NCI-H146 (cell line): Measurements from ENCODE around the gene PGF.

ENCODE experiments used
- DNase-seq: peaks from one replicate; lab custom pipeline; 2025; lab: John Stamatoyannopoulos, UW

The PGF gene

DNA sequence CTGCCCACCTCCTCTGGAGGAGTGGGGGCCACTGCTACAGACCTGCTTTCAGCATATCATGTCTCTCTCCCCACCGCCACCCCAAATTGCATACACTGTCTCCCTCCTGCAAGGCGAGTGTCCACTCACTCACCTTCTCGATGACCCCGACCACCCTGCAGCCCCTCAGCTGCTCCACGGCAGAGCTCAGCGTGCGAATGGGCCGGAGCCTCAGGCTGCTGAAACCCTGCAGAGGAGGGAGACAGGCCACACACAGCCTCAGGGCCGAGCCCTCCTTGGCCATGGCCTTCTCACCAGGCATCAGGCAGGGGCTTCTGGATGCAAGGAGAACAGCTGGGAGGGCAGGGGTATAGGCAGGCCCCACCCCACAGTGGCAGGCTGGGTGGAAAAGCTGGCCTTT, 37.0 kb downstream of the PGF start:
- DNase-seq, result no peak

DNA sequence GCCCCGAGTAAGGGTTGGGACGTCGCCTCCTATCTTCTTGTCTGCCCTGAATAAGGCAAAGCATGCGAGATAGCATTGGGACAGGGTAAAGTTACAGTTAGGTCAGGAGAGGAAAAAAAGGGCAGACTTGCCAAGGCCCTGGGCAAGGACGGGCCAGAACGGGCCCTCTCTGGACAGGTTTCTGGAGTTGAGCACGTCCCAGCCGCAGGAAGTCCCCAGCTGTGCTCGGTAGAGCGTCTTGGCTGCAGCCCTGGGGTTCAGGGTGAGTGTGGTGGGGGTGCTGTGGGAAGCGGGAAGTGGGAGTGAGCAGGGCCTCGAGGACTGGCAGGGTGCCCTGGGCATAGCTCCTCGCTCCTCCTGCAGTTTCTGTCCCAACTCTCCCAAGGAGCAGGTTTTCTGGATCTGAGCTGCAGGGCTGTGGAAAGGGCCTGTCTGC, 37.7 kb downstream of the PGF start:
- no peak for DNase-seq

DNA sequence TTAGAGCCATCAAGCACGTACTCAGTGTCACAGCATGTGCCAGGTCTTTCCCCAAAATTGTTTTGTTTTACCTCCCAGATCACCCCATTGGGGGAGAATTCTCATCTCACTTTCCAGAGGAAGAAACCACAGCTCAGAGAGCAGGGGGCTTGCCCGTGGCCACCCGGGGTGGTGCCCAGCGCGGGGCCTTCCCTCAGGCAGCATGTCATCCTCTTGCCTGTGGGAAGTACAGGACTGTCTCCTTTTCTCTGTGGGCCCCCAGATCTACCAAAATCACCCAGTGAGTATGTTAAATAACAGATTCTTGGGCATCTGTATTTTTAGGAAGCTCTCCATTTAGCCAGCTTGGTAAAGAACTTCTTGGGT, 38.2 kb downstream of the PGF start:
- no peak for DNase-seq

DNA sequence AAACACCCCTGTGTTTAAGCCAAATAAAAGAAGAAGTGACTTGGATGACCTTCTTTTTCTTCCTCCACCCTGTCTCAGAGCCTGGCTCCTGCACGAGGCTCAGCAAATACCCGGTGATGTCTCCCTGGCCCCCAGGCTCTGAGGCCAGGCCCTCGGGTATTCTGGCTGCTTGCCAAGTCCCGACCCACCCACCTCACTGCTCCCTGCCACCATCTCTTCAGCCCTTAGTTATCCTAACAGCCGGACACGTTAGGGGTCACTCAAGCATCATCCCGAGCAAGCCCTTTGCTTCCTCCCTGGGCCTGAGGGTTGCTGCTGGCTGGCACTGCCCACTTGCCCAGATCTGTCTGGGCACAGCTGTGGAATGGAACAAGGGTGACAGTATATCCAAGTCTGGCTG, 39.6 kb downstream of the PGF start:
- no peak for DNase-seq

DNA sequence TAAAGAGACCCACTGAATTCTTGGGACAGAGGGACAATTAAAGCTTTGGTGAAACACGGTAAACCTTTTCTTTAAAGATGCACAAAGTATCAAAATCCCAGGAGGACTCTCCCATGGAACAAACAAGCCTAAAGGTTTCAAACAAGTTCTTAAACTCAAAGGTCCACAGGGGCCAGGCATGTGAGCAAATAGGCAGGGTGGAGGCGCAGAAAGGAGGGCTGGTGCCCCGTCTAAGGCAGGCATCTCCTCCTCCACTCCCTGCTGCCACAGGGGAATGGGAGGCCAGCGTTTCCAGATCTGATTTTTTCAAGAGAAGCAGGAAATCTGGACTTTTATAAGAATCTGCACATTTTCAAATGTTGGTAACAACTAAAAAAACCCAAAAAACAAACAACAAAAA, 40.0 kb downstream of the PGF start:
- DNase-seq, result no peak

- peak; percentile 7 for DNase-seq
Observed at GRCh38 chr14:74913986-74914573, 41.3 kb downstream of the PGF start.

- no peak for DNase-seq
Observed at GRCh38 chr14:74913393-74913910, 41.9 kb downstream of the PGF start.

DNA sequence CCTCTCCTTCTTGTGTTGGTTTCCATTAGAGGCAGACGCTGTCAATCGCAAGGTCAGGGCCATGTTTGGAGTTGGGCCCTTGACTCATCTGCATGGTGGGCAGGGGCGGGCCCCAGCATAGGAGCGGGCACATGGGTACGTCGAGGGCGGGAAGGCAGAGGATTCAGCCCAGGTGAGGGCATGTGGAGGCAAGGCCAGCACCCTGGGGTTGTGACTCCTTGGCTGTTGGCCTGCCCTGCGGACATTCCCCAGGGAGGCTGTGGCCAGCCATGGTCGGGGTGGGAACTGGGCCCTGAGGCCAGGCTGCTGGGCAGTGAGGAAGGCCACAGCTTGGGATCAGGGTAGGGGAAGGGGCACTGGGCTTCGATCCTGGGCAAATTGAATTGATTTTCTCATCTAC, 42.6 kb downstream of the PGF start:
- DNase-seq, result no peak

DNA sequence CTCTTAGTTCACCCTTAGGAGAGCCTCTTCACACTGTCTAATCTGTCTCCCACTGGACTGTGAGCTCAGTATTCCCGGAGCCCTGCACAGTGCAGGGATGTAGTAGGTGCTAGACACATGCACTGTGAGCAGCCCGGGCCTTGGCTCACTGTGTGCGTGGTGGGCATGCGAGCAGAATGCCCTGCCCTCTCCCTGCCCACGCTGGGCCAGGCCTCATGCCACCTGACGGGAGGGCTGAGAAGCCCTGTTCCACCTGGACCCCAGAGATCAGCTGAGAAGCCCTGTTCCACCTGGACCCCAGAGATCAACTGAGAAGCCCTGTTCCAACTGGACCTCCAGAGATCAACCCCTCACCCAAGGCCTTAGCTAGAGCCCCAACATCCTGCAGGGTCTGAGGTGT, 43.3 kb downstream of the PGF start:
- DNase-seq, result no peak

DNA sequence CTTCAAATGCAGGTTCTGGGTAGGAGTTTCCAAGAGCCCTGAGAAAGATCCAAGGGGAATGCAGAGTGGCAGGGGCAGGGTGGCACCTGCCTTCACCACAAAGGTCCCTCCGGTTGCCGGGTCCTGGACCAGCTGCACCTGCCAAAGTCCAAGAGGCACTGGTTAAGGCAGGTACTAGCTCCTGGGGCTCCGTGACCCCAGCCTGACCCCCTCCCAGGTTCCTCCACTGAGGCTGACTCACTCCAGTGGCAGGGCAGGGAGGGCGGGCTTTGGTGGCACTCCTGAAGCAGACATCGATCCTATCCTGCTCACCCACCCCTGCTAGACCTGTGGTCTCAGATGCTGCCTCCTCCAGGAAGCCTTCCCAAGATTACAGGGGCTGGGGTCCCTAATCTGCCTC, 43.7 kb downstream of the PGF start:
- DNase-seq, result no peak

DNA sequence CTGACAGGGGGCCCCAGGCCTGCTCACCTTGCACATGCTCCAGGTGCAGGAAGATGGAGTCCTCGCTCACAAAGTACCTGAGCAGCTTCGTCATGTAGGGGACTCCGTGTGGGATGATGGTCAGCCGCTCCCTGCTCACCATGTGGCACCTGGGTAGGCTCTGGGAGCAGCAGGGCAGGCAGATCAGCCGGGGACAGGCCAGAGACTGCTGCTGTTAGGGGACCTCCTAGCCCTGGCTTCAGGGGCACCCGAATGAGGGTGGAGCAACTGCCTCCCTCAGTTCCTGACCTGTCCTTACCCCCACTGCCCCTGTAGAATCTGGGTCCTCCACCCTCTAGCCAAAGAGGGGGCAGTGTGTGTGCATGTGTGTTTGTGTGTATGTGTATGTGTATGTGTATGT, 44.2 kb downstream of the PGF start:
- no peak for DNase-seq

- no peak for DNase-seq
Observed at GRCh38 chr14:74910556-74910955, 44.8 kb downstream of the PGF start.

DNA sequence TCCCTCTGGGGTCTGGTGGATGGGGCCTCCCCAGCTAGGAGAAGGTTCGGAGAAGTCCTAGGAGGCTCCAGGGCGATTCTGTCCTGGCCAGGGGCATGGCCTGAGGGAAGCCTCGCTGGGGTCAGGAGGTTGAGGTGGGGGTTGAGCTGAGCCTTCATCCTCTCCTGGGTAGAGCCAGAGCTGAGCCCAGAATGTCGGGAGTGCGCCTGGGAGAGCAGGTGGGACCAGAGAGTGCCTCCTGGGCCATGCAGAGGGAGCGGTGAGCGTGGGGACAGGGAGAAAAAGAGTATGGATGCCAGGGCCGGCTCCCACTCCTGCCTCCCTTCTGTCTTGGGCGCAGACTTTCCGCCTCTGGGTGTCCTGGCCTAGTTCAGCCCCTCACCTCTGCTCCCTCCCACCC, 45.5 kb downstream of the PGF start:
- no peak for DNase-seq

DNA sequence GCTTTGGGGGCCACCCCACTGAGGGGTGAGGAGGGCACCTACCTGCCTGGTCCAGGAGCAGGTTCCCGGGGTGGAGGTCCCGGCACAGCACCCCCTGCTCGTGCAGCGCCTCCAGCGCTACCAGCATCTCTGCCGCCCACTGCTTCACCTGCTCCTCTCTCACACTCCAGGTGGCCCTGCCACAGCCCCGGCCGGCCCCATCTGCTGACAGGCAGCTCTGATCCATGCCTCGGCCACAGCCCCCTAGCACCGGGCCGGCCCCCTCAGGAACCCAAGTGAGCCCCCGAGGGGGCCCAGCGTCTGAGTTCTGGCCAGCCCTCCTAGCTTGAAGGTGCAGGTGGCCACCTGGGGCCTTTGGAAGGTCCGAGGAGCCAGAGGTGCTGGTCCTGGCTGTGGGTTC, 45.9 kb downstream of the PGF start:
- no peak for DNase-seq

- no peak for DNase-seq
Observed at GRCh38 chr14:74908861-74909341, 46.5 kb downstream of the PGF start.

DNA sequence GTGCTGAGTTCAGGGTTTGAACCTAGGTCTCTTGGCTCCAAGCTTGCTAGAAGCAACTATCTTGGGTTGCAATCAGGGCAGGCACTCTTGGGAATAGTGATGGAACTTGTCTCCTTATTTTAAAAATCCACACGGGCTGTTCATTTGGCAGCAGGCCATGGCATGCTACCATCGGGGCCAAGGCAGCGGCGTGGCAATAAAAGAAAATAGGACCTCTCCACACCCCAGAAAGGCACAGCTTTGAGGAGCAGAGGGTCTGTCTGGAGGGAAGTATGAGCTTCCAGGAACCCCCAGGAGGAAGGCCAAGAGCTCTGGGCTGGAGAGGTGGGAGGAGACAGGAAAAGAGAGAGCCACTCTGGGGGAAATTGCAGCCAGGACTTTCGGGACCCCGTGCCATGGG, 47.7 kb downstream of the PGF start:
- DNase-seq, result no peak

DNA sequence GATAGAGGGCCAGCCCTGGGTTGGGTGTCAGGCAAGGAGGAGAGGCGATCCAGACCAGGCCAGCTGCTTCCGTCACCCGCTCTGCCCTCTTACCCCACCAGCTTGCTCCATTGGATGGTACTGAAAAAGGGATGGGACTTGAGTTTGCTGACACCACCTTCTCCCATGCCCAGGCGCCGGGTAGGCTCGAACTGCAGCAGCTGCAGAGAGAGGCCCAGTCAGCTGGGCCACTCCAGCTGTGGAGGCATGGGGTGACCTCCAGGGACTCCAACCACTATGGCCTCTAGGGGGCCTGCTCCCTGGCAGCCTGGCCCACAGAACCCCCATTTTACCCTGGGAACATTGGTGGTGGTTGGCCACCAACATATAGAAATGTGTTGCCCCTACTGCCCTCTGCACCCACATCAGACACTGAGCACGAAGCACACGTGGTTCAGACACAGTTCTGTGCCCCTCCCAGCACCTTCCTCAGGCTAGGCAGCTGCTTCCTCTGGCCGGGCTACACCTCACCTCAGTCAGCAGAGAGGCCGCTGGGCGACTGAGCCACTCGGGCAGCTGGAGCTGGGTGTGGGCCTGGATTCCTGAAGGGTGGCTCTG, 48.4 kb downstream of the PGF start:
- DNase-seq, result no peak

GRCh38 chr14:74905595-74906142, 49.7 kb downstream of the PGF start:
- peak; percentile 4 for DNase-seq

DNA sequence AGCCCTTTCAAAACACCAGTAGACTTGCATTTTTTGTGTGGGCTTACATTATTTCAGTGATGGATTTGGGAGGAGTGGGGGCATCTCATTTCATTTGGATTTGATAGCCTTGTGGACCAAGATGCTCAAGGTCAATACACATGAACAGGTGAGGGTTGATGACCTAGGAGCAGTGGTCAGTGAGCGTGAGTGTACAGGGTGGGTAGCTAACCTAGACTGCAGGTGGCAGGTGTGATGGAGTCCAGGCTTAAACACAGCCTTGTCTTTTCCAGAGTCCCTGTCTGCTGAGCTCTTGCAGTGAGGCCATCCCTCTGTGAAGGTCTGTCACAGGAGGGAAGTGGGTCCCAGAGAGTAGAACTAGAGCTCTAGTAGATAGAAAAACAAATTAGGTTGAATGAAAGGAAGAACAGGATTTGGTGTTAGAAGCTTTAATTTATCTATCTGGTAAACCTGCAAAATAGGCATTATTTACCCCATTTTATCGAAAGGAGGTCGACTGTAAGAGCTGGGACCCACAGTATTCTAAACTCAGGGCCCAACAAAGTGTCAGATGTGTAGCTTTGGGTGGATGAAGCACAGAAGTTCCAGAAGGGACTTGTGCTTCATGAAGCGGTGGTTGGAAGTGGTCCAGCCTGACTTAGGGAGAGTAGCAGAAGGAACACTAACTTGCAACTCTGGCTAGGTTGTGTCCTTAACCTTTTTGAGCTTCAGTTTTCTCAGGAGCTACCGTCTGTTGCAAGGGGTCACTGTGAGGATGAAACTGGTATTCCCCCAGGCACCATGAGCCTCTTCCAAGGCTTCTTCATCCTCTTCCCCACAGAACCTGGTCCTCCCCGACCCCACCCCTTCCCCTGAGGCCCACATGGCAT, 50.5 kb downstream of the PGF start:
- no peak for DNase-seq

DNA sequence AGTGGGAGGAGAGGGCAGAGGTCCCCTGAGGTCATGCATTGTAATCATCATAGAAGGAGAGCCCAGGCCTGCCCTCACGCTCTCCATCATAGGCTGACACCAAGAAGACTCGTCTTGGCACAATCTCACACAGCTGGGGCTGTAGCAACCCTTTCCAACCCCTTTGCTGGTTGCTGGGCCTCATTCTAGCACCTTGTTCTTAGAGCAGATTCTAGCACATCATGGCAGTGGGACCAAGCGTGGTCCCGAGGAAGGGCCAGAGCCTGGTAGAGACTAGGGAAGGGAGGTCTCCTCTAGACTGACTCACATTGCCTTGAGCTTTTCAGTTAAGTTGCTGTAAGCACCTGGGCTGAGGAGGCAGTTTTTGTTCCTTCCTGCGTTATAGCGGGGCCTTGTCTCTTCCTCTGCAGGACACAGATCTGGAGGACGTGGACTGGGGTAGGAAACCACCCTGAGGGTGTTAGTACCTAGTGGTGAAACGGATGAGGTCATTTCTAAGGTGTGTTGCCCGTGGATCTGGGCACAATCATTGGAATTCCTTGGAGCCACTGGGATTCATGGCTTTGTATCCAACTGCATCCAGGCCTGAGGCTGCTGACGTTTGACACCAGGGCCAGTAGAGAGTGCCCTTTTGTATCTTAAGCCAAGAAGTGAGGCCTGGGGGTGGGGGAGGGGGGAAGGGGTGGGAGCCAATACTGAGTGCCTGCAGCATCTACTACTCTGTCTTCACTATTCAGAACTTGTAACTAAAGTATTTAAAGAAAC, 52.3 kb downstream of the PGF start:
- no peak for DNase-seq

- DNase-seq, result no peak
Observed at GRCh38 chr14:74898694-74899093, 56.7 kb downstream of the PGF start.

GRCh38 chr14:74898083-74898482, 57.3 kb downstream of the PGF start:
- no peak for DNase-seq
